ENCODE results near the gene TSTD2. TPM values are rescaled to one million over a fixed set of nuclear protein-coding genes. Genes with fewer than 3 reads are reported as not detected.

Gene TSTD2
- polyA plus RNA-seq, 1 donor from 2014 or later, result 50.0 TPM

DNA sequence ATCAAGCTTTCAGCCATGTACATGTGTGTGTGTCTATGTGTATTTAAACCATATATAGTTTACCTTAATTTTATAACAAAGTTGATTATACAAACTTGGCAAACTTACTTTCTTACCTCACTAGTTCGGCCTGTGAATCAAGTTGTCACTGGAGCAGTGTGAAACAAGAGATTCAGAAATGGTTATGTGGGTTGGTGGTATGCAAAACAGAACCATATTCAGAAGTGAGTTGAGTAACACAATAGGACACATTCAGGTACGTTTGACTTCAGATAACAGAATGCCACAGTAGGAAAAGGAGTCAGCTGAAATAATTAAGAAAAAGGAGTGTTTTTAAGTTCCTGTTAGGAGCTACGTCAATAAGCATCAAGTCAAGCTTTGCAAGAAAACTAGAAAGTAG, 42.5 kb upstream of the TSTD2 start:
- H3K9ac ChIP-seq (ENCODE audit: low read length), result no peak overlapping the region
- H3K4me2 ChIP-seq (ENCODE audit: low read length), result no peak overlapping the region
- no peaks in the 10 kb centered on the region for H4K20me1 ChIP-seq (ENCODE audit: insufficient read depth)
- H3K4me3 ChIP-seq (ENCODE audit: low read length), result no peak overlapping the region
- no peaks in the 10 kb centered on the region for H3K9me2 ChIP-seq (ENCODE audit: insufficient read depth, low read length)
- TF ChIP-seq, protein P1, sequence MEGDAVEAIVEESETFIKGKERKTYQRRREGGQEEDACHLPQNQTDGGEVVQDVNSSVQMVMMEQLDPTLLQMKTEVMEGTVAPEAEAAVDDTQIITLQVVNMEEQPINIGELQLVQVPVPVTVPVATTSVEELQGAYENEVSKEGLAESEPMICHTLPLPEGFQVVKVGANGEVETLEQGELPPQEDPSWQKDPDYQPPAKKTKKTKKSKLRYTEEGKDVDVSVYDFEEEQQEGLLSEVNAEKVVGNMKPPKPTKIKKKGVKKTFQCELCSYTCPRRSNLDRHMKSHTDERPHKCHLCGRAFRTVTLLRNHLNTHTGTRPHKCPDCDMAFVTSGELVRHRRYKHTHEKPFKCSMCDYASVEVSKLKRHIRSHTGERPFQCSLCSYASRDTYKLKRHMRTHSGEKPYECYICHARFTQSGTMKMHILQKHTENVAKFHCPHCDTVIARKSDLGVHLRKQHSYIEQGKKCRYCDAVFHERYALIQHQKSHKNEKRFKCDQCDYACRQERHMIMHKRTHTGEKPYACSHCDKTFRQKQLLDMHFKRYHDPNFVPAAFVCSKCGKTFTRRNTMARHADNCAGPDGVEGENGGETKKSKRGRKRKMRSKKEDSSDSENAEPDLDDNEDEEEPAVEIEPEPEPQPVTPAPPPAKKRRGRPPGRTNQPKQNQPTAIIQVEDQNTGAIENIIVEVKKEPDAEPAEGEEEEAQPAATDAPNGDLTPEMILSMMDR (IDR thresholded peaks at IDR 0.05; ENCODE audit: poor library complexity, severe bottlenecking), result no peak
- TF ChIP-seq SMC3 (conservative IDR thresholded peaks at IDR 0.05; ENCODE audit: poor library complexity) (no peak), EZH2 (IDR thresholded peaks at IDR 0.05; ENCODE audit: borderline replicate concordance, insufficient read depth, low read length, poor library complexity, severe bottlenecking) (no peak), POLR2AphosphoS5 (IDR thresholded peaks at IDR 0.05) (no peak), TAF1 (IDR thresholded peaks at IDR 0.05; ENCODE audit: low read depth) (no peak), EP300 (conservative IDR thresholded peaks at IDR 0.05; ENCODE audit: poor library complexity, severe bottlenecking) (no peak), RAD21 (conservative IDR thresholded peaks at IDR 0.05) (no peak)
- H3K27ac ChIP-seq (ENCODE audit: low read length), result no peak overlapping the region
- H3K36me3 ChIP-seq (ENCODE audit: insufficient read depth, low read length), result peaks cover 16% of the 10 kb centered on the region
- H2AFZ ChIP-seq (ENCODE audit: low read depth, low read length), result no peak overlapping the region
- H3K9me3 ChIP-seq (ENCODE audit: low read length), result no peaks in the 10 kb centered on the region
- H3K79me2 ChIP-seq (replicated peaks; ENCODE audit: insufficient read depth, low read length), result no peaks in the 10 kb centered on the region
- H3K27me3 ChIP-seq (ENCODE audit: insufficient read depth, low read depth, low read length), result no peaks in the 10 kb centered on the region
- no peaks in the 10 kb centered on the region for H3F3A ChIP-seq (ENCODE audit: insufficient read depth, low read length, poor library complexity, severe bottlenecking)

DNA sequence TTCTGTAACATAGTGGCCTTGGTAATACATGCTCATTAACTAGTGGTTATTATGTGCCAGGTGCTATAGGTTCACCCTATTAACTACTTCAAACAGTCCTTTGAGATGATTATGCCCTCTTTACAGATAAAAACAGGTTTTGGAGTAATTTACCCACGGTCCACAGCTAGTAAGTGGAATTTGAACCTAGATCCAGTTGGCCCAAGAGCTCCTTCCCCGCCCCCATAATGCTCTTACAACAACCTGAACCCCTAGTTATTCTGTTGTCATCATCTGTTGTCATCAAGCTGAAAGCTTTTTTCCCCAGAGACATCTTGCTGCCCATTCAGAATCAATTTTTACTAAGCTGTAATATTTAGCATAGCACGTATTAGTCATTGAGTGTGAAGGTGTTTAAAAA, 40.8 kb upstream of the TSTD2 start:
- no peak overlapping the region for H3K27ac ChIP-seq (ENCODE audit: low read length)
- no peaks in the 10 kb centered on the region for H3K27me3 ChIP-seq (ENCODE audit: insufficient read depth, low read depth, low read length)
- H2AFZ ChIP-seq (ENCODE audit: low read depth, low read length), result no peak overlapping the region
- no peaks in the 10 kb centered on the region for H4K20me1 ChIP-seq (ENCODE audit: insufficient read depth)
- no peak for TF ChIP-seq TAF1 (IDR thresholded peaks at IDR 0.05; ENCODE audit: low read depth)
- H3K36me3 ChIP-seq (ENCODE audit: insufficient read depth, low read length), result peaks cover 16% of the 10 kb centered on the region
- no peaks in the 10 kb centered on the region for H3K79me2 ChIP-seq (replicated peaks; ENCODE audit: insufficient read depth, low read length)
- no peaks in the 10 kb centered on the region for H3K9me2 ChIP-seq (ENCODE audit: insufficient read depth, low read length)
- H3K4me3 ChIP-seq (ENCODE audit: low read length), result no peak overlapping the region
- no peaks in the 10 kb centered on the region for H3F3A ChIP-seq (ENCODE audit: insufficient read depth, low read length, poor library complexity, severe bottlenecking)
- H3K9ac ChIP-seq (ENCODE audit: low read length), result no peak overlapping the region
- H3K4me2 ChIP-seq (ENCODE audit: low read length), result no peak overlapping the region
- H3K9me3 ChIP-seq (ENCODE audit: low read length), result no peaks in the 10 kb centered on the region

DNA sequence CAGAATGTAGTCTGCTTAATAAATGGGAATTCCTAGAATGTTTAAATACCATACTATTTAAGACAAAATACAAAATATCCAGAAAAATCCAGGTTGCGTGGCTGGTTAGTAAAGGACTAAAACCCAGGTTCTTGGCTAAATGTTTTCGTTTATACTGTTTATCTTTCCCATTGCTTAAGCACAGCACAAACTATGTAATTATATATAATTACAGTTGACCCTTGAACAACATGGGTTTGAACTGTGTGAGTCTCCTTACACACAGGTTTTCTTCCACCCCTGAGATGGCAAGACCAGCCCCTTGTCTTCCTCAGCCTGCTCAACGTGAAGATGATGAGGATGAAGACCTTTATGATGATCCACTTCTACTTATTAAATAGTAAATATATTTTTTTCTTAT, 39.2 kb upstream of the TSTD2 start:
- Histone ChIP-seq H3K27ac (ENCODE audit: low read length) (no peak overlapping the region), H3K36me3 (ENCODE audit: insufficient read depth, low read length) (peaks cover 16% of the 10 kb centered on the region), H3K4me2 (ENCODE audit: low read length) (no peak overlapping the region), H3K9me3 (ENCODE audit: low read length) (no peaks in the 10 kb centered on the region), H3K9me2 (ENCODE audit: insufficient read depth, low read length) (no peaks in the 10 kb centered on the region), H3F3A (ENCODE audit: insufficient read depth, low read length, poor library complexity, severe bottlenecking) (no peaks in the 10 kb centered on the region), H3K9ac (ENCODE audit: low read length) (no peak overlapping the region), H2AFZ (ENCODE audit: low read depth, low read length) (no peak overlapping the region), H3K27me3 (ENCODE audit: insufficient read depth, low read depth, low read length) (no peaks in the 10 kb centered on the region), H3K4me3 (ENCODE audit: low read length) (no peak overlapping the region), H3K79me2 (replicated peaks; ENCODE audit: insufficient read depth, low read length) (no peaks in the 10 kb centered on the region), H4K20me1 (ENCODE audit: insufficient read depth) (no peaks in the 10 kb centered on the region)
- TF ChIP-seq RAD21 (conservative IDR thresholded peaks at IDR 0.05), result no peak
- TF ChIP-seq MXI1 (conservative IDR thresholded peaks at IDR 0.05; ENCODE audit: poor library complexity, severe bottlenecking), result no peak
- TF ChIP-seq, protein P2, sequence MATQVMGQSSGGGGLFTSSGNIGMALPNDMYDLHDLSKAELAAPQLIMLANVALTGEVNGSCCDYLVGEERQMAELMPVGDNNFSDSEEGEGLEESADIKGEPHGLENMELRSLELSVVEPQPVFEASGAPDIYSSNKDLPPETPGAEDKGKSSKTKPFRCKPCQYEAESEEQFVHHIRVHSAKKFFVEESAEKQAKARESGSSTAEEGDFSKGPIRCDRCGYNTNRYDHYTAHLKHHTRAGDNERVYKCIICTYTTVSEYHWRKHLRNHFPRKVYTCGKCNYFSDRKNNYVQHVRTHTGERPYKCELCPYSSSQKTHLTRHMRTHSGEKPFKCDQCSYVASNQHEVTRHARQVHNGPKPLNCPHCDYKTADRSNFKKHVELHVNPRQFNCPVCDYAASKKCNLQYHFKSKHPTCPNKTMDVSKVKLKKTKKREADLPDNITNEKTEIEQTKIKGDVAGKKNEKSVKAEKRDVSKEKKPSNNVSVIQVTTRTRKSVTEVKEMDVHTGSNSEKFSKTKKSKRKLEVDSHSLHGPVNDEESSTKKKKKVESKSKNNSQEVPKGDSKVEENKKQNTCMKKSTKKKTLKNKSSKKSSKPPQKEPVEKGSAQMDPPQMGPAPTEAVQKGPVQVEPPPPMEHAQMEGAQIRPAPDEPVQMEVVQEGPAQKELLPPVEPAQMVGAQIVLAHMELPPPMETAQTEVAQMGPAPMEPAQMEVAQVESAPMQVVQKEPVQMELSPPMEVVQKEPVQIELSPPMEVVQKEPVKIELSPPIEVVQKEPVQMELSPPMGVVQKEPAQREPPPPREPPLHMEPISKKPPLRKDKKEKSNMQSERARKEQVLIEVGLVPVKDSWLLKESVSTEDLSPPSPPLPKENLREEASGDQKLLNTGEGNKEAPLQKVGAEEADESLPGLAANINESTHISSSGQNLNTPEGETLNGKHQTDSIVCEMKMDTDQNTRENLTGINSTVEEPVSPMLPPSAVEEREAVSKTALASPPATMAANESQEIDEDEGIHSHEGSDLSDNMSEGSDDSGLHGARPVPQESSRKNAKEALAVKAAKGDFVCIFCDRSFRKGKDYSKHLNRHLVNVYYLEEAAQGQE (IDR thresholded peaks at IDR 0.05; ENCODE audit: borderline replicate concordance), result no peak
- no peak for TF ChIP-seq SMC3 (conservative IDR thresholded peaks at IDR 0.05; ENCODE audit: poor library complexity)
- TF ChIP-seq POLR2AphosphoS5 (IDR thresholded peaks at IDR 0.05), result no peak
- TF ChIP-seq, protein P1 (IDR thresholded peaks at IDR 0.05; ENCODE audit: poor library complexity, severe bottlenecking), result no peak

Data from neural cell (in vitro differentiated cells).